Activated naive CD8-positive, alpha-beta T cell (primary cell): ENCODE measurements around the gene PEAR1.

Experiments used
- H3K27ac Mint-ChIP-seq: one replicate; pipeline ENCODE4 v1.8.0; 2021; ENCODE audit warnings: mixed read lengths
- H3K27me3 Mint-ChIP-seq: one replicate; pipeline ENCODE4 v1.8.0; 2021; ENCODE audit warnings: mixed read lengths
- H3K36me3 Mint-ChIP-seq: one replicate; pipeline ENCODE4 v1.8.0; 2021; ENCODE audit warnings: mixed read lengths
- H3K4me1 Mint-ChIP-seq: one replicate; pipeline ENCODE4 v1.8.0; 2021; ENCODE audit warnings: low read depth, mixed read lengths
- H3K4me3 Mint-ChIP-seq: one replicate; pipeline ENCODE4 v1.8.0; 2021; ENCODE audit warnings: mild to moderate bottlenecking, mixed read lengths
- H3K9me3 Mint-ChIP-seq: one replicate; pipeline ENCODE4 v1.8.0; 2021; ENCODE audit warnings: low read depth, mixed read lengths

Gene PEAR1

DNA sequence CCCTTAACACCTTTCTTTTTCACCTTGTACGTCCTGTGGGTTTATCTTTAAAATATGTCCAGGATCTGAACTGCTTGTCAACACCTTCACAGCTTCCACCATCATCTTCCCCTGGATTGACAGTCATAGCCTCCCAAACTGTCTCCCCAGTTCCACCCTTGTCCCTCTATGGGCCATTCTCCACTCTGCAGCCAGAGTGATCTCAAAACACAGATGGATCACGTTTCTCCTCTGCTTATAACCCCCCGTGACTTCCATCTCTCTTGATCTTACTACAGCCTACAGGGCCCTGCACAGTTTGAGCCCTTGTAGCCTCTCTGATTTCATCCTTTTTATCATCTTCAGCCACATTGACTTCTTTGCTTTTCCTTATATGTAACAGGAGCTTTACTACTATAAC, 38.9 kb upstream of the PEAR1 start:
- no peaks in the 10 kb centered on the region for H3K36me3 Mint-ChIP-seq
- H3K4me3 Mint-ChIP-seq, result no peak overlapping the region
- peaks cover 7% of the 10 kb centered on the region for H3K4me1 Mint-ChIP-seq
- H3K27me3 Mint-ChIP-seq, result peaks cover 6% of the 10 kb centered on the region
- H3K27ac Mint-ChIP-seq, result no peak overlapping the region
- no peaks in the 10 kb centered on the region for H3K9me3 Mint-ChIP-seq

DNA sequence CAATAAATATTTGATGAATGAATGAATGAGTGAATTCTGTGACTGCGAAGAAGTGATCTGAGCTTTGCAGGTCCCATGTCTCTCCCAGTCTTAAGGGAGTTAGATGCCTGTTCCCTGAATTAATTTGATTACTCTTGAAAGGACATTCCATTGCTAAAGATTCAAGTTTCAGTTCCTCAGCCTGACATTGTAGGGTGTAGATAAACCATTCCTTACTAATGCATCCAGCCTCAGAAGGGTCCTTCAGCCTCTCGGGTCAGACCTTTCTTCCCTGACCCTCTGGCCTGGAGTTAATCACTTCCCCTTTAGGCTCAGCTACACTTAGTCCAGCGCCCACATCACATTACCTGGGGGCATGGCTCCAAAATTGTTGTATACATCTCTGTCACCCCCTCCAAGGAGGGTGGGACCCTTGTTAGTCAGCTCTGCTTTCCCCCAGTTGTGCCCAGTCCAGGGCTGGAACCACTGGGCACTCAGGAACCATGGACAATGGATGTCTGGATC, 37.2 kb upstream of the PEAR1 start:
- Mint-ChIP-seq H3K27ac (no peak overlapping the region), H3K36me3 (no peaks in the 10 kb centered on the region), H3K9me3 (no peaks in the 10 kb centered on the region), H3K4me1 (peaks cover 16% of the 10 kb centered on the region), H3K4me3 (no peak overlapping the region), H3K27me3 (peaks cover 9% of the 10 kb centered on the region)

DNA sequence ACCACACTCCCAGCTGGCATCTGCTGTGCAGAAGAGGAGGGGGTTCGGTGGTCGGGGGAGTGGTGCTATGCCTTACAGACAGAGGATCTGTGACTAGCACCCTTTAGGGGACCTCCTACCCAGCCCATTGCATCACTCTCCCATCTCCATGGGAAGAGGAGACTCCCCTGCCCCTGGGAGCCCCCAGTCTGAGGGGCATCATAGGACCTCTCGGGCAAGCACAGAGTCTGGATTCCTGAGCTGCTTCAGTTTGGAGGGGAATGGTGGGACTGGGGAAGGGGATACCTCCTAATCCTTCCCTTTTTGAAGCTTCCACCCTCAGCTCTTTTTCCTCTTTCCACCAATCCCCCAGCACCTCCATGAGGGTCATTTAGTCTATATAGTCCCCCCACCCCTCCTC, 36.0 kb upstream of the PEAR1 start:
- Mint-ChIP-seq H3K4me3 (no peak overlapping the region), H3K9me3 (no peaks in the 10 kb centered on the region), H3K27me3 (peaks cover 15% of the 10 kb centered on the region)

DNA sequence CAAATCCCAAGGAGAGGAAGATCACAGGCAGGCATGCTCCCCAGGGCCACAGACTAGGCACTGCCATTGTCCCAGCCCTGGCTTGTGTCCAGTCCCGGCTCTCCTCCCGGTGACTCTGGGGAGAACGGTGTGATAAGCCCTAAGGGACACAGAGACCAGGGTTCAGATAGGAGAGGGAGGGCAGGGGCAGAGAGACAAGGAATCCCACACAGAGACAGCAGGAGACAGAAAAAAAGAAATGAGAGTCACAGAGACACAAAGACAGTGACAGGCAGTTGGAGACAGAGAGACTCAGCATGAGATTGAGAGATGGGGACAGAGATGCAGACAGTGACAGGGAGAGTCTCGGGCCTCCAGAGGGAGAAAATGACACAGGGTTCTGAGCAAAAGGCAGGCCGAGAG, 35.0 kb upstream of the PEAR1 start:
- no peaks in the 10 kb centered on the region for H3K9me3 Mint-ChIP-seq
- no peak overlapping the region for H3K27ac Mint-ChIP-seq
- no peaks in the 10 kb centered on the region for H3K36me3 Mint-ChIP-seq
- H3K4me1 Mint-ChIP-seq, result peaks cover 26% of the 10 kb centered on the region
- peaks cover 21% of the 10 kb centered on the region for H3K27me3 Mint-ChIP-seq
- H3K4me3 Mint-ChIP-seq, result peak overlapping the region; percentile 42

More for the DNA sequence above, 36.0 kb upstream of the PEAR1 start:
- Mint-ChIP-seq H3K36me3 (no peaks in the 10 kb centered on the region), H3K4me1 (peaks cover 20% of the 10 kb centered on the region), H3K27ac (no peak overlapping the region)

DNA sequence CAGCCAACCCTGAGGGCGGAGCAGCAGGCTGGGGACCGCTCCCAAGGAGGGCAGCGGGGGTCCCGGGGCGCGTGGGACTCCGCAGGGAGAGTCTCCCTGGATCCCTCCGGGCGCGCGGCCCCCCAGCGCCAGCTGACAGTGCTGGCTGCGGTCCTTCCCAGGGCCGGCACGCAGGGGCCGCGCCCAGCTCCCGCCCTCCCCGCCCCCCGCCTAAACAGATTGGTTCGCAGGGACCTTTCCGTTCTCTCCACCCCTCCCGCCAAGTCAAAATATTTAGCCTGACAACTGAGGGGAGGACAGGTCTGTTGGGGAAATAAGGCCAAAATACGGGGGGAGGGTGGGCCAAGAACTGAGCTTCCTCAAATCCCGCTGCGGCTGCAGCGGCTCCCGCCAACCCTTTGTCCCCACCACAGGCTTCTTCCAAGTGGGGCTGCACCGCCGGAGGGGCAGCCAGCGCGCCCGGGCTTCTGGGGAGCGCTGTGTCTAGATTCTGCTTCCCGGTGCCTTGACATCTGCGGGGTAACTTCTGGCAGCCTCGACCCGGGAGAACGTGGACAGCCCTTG, 34.5 kb upstream of the PEAR1 start, which contains the start of gene INSRR:
INSRR (minus strand) TSS at position 159 of the 564 bp plus-strand sequence. CDS start 496 bp downstream, outside the sequence.
- H3K4me3 Mint-ChIP-seq, result peak within 1 kb of the TSS; percentile 85
- H3K9me3 Mint-ChIP-seq, result no peaks in the 10 kb centered on the region
- H3K27me3 Mint-ChIP-seq, result peaks cover 25% of the 10 kb centered on the region
- no peak within 1 kb of the TSS for H3K27ac Mint-ChIP-seq
- peaks cover 31% of the 10 kb centered on the region for H3K4me1 Mint-ChIP-seq
- H3K36me3 Mint-ChIP-seq, result no peaks in the 10 kb centered on the region

DNA sequence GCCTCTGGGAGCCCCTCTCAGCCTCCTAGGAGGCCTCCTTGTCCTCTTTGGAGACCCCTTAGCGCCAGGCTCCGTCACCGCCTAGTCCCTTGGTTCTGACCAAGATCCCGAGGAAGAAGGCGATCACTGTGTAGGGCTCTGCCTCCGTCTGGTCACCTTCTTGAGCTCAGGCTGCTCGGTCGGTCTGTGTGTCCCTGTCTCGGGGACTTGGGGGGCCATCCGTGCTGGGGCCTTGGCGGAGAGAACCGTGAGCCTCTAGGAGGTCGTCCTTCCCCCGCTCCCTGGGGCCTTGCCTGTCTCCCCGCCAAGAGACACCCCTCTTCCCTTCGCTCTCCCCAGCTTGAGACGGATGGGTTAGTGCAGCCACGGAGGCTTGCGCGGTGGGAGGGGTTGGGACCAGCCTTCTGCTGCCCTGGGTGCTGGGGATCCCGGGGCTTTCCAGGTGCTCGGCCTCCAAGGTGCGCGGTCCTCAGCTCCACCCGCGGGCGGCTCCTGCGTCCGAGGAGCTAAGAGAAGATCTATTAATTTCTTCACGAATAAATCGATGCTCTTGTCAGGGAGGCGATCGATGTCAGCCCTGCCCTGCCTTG, 33.9 kb upstream of the PEAR1 start:
- Mint-ChIP-seq H3K27ac (no peak overlapping the region), H3K4me1 (peaks cover 33% of the 10 kb centered on the region), H3K27me3 (peaks cover 29% of the 10 kb centered on the region), H3K36me3 (no peaks in the 10 kb centered on the region), H3K4me3 (peak overlapping the region; percentile 85), H3K9me3 (no peaks in the 10 kb centered on the region)

DNA sequence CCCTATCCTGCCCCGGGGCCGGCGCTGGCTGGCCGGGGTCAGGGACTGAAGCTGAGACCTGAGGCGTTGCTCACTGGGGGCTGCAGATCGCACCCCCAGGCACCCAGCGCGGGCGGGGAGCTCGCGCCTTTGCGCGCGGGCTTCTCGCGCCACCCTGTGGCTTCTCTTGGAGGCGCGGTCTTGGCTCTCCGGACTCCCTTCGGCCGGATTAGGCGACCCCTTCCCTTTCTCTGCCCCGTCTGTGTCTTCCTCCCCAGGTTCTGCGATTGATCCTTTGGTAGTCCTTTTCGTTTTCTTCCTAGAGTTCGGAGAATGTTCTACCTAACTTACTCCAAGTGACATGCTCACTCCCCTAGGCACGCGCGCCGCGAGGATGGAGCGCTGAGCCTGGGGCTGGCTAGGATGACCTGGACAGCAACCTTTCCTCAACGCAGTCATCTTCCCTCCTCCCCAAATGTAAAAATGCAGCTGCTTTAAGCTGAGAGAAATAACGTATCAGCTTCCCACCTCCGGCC, 33.3 kb upstream of the PEAR1 start:
- Mint-ChIP-seq H3K4me3 (peak overlapping the region; percentile 85), H3K9me3 (no peaks in the 10 kb centered on the region), H3K4me1 (peaks cover 33% of the 10 kb centered on the region), H3K27me3 (peaks cover 29% of the 10 kb centered on the region), H3K27ac (no peak overlapping the region), H3K36me3 (no peaks in the 10 kb centered on the region)

DNA sequence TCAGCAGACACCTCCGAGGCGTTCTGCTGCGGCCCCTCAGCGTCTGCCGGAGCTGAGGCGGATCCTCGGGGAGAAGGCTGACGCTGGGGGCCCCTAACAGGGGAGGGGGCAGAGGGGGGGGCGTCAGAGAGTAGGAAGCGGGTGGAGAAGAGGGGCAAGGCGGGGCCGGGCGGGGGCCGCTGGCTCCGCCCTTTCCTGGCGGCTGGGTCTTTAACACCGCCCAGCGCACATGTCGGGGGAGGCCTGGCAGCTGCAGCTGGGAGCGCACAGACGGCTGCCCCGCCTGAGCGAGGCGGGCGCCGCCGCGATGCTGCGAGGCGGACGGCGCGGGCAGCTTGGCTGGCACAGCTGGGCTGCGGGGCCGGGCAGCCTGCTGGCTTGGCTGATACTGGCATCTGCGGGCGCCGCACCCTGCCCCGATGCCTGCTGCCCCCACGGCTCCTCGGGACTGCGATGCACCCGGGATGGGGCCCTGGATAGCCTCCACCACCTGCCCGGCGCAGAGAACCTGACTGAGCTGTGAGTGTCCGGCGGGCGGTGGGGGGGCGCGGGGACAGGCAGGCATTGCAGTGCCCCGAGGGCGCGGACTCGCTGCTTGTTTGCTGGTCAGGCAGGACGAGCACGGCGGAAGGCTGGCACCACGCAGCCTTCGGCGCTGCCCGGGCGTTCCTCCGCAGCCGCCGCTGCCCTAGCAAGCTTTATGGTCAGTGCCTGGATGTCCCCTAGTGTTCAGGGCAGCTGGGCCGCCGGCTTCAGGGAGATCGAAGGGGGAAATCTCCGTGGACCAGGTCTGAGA, 32.7 kb upstream of the PEAR1 start, which contains the start of gene NTRK1:
NTRK1 (plus strand) TSS at position 238 of the 796 bp plus-strand sequence; CDS start at position 308, 70 bp downstream.
- Mint-ChIP-seq H3K27me3 (peaks cover 29% of the 10 kb centered on the region), H3K36me3 (no peaks in the 10 kb centered on the region)

DNA sequence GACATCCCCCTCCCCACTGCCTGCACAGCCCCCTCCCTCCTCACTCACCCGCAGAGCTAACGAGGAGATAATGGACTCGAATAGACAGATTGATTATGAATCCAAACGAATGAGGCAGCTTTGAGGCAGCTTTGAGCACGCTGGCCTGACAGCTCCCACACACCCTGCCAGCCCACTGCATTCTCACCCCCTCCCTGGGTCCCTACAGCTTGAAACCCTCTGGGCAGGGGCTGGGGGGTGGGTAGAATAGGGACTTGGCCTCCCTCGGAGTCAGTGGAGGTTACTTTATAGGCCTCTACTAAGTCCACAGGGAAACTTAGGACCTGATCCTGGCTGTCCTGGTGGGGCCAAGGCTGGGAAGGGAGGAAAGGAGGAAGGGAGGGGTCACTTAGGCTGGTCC, 30.9 kb upstream of the PEAR1 start:
- H3K4me1 Mint-ChIP-seq, result peaks cover 45% of the 10 kb centered on the region
- H3K36me3 Mint-ChIP-seq, result no peaks in the 10 kb centered on the region
- H3K27ac Mint-ChIP-seq, result no peak overlapping the region
- H3K27me3 Mint-ChIP-seq, result peaks cover 31% of the 10 kb centered on the region
- no peaks in the 10 kb centered on the region for H3K9me3 Mint-ChIP-seq
- no peak overlapping the region for H3K4me3 Mint-ChIP-seq

More for the DNA sequence above, 32.7 kb upstream of the PEAR1 start, which contains the start of gene NTRK1:
- peaks cover 37% of the 10 kb centered on the region for H3K4me1 Mint-ChIP-seq
- no peaks in the 10 kb centered on the region for H3K9me3 Mint-ChIP-seq
- H3K27ac Mint-ChIP-seq, result no peak within 1 kb of the TSS
- peak within 1 kb of the TSS; percentile 85 for H3K4me3 Mint-ChIP-seq

DNA sequence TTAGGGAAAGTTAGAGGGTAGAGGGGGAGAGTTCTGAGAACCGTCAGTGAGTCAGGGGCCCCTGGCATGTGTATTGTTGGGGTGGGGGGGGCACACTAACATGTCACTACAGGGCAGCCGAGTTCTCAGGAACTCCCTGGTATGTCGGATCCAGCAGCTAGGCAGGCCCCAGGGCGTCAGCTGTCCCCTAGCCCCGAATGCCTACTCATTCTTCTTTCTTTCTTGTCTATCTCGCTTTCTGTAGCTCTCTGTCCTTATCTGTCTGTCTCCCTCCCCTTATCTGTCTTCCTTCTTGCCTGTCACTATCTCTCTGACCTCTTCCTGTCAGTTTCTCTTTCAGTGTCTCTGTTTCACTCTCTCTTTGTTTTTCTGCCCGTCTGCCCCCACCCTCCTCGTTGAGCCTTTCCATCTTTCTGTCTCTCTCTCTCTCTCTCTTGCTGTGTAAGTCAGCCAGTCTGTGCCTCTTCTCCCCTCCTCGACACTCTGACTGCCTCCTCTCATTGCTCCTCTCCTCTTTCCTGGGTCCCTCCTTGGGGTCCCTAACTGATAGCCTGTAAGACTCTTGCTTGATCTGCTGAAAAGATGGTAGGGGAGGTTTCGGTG, 30.4 kb upstream of the PEAR1 start:
- Mint-ChIP-seq H3K27ac (no peak overlapping the region), H3K36me3 (no peaks in the 10 kb centered on the region), H3K9me3 (no peaks in the 10 kb centered on the region), H3K4me1 (peaks cover 43% of the 10 kb centered on the region), H3K27me3 (peaks cover 29% of the 10 kb centered on the region), H3K4me3 (peak overlapping the region; percentile 5)

DNA sequence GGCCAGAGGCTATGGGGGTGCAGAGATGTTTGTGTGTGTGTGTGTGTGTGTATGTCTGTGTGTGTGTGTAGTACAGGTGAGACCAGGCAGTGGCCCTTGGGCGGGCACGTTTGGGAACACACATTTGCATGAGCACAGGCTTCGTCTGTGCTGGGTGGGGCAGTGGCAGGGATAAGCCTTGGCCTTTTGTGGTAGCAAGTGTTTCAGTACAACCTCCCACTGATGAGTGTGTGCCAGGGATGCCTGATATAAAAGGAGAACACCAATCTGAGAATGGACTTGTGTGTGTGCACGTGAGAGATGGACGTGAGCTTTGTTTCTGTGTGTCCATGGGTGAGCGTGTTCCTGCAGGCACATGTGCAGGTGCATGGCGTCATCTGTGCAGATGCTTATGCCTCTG, 29.9 kb upstream of the PEAR1 start:
- Mint-ChIP-seq H3K36me3 (no peaks in the 10 kb centered on the region), H3K27me3 (peaks cover 25% of the 10 kb centered on the region), H3K9me3 (no peaks in the 10 kb centered on the region), H3K27ac (no peak overlapping the region), H3K4me3 (no peak overlapping the region), H3K4me1 (peaks cover 40% of the 10 kb centered on the region)

DNA sequence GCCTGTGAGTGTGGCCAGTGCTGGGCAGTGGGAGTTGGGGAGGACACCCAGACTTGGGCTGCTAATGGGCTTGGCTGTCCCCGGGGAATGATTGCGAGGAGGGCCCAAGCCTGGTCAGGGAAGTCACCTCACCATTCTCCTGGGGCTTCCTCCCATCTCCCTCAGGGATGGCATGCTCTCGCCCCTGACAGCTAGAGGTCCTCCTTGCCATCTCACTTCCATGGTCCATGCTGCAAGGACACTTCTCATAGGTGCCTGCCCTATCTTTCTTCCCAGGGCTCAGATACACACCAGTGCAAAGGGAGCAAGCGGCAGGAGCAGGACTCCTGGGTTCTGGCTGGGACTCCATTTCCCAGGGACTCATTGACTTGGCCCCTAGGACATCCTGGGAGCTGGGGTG, 28.7 kb upstream of the PEAR1 start:
- no peaks in the 10 kb centered on the region for H3K9me3 Mint-ChIP-seq
- peaks cover 24% of the 10 kb centered on the region for H3K27me3 Mint-ChIP-seq
- no peaks in the 10 kb centered on the region for H3K36me3 Mint-ChIP-seq
- peaks cover 37% of the 10 kb centered on the region for H3K4me1 Mint-ChIP-seq
- H3K4me3 Mint-ChIP-seq, result no peak overlapping the region
- H3K27ac Mint-ChIP-seq, result no peak overlapping the region

DNA sequence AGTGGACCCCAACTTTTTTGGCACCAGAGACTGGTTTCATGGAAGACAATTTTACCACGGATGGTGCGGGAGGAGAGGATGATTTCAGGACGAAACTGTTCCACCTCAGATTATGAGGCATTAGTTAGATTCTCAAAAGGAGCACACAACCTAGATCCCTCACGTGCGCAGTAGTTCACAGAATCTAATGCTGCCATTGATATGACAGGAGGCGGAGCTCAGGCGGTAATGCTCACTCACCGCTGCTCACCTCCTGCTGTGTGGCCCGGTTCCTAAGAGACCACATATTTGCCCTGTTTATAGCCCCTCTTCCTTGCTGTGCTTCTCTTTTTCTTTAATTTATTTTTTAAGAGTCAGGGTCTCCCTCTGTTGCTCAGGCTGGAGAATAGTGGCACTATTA, 28.3 kb upstream of the PEAR1 start:
- Mint-ChIP-seq H3K36me3 (no peaks in the 10 kb centered on the region), H3K27ac (no peak overlapping the region), H3K27me3 (peaks cover 23% of the 10 kb centered on the region), H3K4me3 (no peak overlapping the region), H3K9me3 (no peaks in the 10 kb centered on the region), H3K4me1 (peaks cover 34% of the 10 kb centered on the region)

DNA sequence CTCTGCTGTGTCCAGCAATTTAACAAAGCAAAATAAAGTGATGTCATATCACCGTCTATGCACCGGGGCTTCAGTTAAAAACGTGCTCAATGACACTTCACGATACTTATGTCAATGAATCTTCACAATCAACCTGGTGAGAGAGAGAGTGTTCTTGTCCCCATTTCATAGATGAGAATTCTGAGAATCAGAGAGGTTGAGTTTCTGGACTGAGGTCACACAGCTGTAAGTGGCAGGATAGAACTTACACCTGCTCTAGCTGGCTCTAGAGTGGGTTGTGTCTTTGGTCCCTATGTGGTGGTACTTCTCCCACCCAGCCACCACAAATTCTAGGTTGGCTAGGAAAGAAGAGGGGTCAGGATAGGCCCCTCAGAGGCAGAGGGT, 27.7 kb upstream of the PEAR1 start:
- H3K9me3 Mint-ChIP-seq, result no peaks in the 10 kb centered on the region
- peaks cover 31% of the 10 kb centered on the region for H3K4me1 Mint-ChIP-seq
- H3K4me3 Mint-ChIP-seq, result no peak overlapping the region
- H3K36me3 Mint-ChIP-seq, result no peaks in the 10 kb centered on the region
- peaks cover 22% of the 10 kb centered on the region for H3K27me3 Mint-ChIP-seq
- peak overlapping the region; percentile 16 for H3K27ac Mint-ChIP-seq
